GM23338 (cell line): ENCODE results near the gene RPGRIP1.

Experiments
- EZH2 ChIP-seq: fragments of 200-600 bp; sonication (generic); IDR thresholded peaks from one replicate; pipeline ENCODE4 v1.8.0; 2017; ENCODE audit warnings: antibody characterized with exemption, mild to moderate bottlenecking, low read depth; ENCODE audit not compliant: unreplicated experiment
- EZH2phosphoT487 ChIP-seq: fragments of 200-600 bp; sonication (generic); IDR thresholded peaks from one replicate; pipeline ENCODE4 v1.8.1; 2018; ENCODE audit warnings: antibody characterized with exemption; ENCODE audit not compliant: unreplicated experiment
- NANOG ChIP-seq: IDR thresholded peaks from 2 replicates; pipeline ENCODE4 v1.6.1; 2016; ENCODE audit warnings: antibody characterized with exemption, borderline replicate concordance
- POLR2AphosphoS5 ChIP-seq: IDR thresholded peaks from 2 replicates; pipeline ENCODE4 v1.6.1; 2016; ENCODE audit warnings: antibody characterized with exemption, low read depth
- TF ChIP-seq, protein P1 (sequence below), 2 experiments: fragments of 200-600 bp in 1 of 2; sonication (generic) in 1 of 2; conservative IDR thresholded peaks; 2 replicates each; pipeline versions ENCODE4 v1.5.1 to v1.6.1; 2016 to 2017; ENCODE audit warnings: antibody characterized with exemption in 2 of 2, low read depth in 2 of 2, mild to moderate bottlenecking in 2 of 2, moderate library complexity in 1 of 2
- TF ChIP-seq, protein P2 (sequence below): IDR thresholded peaks from one replicate; pipeline ENCODE4 v1.6.1; 2018; ENCODE audit warnings: antibody characterized with exemption; ENCODE audit not compliant: unreplicated experiment

DNA sequence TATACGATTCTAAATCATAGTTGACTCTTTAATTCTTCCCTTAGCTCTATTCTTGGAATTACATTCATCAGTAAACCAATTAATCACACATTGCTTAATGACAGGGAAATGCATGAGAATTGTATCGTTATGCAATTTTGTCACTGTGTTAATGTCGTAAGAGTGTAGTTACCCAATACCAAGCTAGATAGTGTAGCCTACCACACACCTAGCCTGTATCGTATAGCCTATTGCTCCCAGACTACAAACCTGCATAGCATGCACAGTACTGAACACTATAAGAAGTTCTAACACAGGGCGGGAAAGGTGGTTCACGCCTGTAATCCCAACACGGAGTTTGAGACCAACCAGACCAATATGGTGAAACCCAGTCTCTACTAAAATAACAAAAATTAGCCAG is 35.3 kb upstream of the RPGRIP1 start:
- TF ChIP-seq, protein P1, sequence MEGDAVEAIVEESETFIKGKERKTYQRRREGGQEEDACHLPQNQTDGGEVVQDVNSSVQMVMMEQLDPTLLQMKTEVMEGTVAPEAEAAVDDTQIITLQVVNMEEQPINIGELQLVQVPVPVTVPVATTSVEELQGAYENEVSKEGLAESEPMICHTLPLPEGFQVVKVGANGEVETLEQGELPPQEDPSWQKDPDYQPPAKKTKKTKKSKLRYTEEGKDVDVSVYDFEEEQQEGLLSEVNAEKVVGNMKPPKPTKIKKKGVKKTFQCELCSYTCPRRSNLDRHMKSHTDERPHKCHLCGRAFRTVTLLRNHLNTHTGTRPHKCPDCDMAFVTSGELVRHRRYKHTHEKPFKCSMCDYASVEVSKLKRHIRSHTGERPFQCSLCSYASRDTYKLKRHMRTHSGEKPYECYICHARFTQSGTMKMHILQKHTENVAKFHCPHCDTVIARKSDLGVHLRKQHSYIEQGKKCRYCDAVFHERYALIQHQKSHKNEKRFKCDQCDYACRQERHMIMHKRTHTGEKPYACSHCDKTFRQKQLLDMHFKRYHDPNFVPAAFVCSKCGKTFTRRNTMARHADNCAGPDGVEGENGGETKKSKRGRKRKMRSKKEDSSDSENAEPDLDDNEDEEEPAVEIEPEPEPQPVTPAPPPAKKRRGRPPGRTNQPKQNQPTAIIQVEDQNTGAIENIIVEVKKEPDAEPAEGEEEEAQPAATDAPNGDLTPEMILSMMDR (conservative IDR thresholded peaks at IDR 0.05; ENCODE audit: low read depth in 2 of 2): no peak
- TF ChIP-seq NANOG (no peak), EZH2phosphoT487 (no peak), EZH2 (no peak), POLR2AphosphoS5 (0 out of 2 replicates have a peak, but pooled peaks have one; percentile 36)
- TF ChIP-seq, protein P2, sequence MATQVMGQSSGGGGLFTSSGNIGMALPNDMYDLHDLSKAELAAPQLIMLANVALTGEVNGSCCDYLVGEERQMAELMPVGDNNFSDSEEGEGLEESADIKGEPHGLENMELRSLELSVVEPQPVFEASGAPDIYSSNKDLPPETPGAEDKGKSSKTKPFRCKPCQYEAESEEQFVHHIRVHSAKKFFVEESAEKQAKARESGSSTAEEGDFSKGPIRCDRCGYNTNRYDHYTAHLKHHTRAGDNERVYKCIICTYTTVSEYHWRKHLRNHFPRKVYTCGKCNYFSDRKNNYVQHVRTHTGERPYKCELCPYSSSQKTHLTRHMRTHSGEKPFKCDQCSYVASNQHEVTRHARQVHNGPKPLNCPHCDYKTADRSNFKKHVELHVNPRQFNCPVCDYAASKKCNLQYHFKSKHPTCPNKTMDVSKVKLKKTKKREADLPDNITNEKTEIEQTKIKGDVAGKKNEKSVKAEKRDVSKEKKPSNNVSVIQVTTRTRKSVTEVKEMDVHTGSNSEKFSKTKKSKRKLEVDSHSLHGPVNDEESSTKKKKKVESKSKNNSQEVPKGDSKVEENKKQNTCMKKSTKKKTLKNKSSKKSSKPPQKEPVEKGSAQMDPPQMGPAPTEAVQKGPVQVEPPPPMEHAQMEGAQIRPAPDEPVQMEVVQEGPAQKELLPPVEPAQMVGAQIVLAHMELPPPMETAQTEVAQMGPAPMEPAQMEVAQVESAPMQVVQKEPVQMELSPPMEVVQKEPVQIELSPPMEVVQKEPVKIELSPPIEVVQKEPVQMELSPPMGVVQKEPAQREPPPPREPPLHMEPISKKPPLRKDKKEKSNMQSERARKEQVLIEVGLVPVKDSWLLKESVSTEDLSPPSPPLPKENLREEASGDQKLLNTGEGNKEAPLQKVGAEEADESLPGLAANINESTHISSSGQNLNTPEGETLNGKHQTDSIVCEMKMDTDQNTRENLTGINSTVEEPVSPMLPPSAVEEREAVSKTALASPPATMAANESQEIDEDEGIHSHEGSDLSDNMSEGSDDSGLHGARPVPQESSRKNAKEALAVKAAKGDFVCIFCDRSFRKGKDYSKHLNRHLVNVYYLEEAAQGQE: no peak
